HG02884 (cell line): Measurements from ENCODE around the gene CHRNA7.

Experiments used
- ATAC-seq: cut with Tn5 transposase; IDR thresholded peaks from one replicate; pipeline ENCODE4 v1.9.1; 2021; ENCODE audit warnings: mild to moderate bottlenecking, moderate library complexity; ENCODE audit not compliant: unreplicated experiment

The CHRNA7 gene

GRCh38 chr15:32067115-32067514 is 36.8 kb downstream of the CHRNA7 start:
- ATAC-seq, result no peak

- ATAC-seq, result no peak
Observed at GRCh38 chr15:32089851-32090359, 59.6 kb downstream of the CHRNA7 start.

GRCh38 chr15:32091505-32092380 is 61.4 kb downstream of the CHRNA7 start:
- ATAC-seq, result no peak

GRCh38 chr15:32096213-32096612 is 65.9 kb downstream of the CHRNA7 start:
- no peak for ATAC-seq

- no peak for ATAC-seq
Observed at GRCh38 chr15:32096916-32097617, 66.8 kb downstream of the CHRNA7 start.

- no peak for ATAC-seq
Observed at GRCh38 chr15:32098033-32098432, 67.7 kb downstream of the CHRNA7 start.

- ATAC-seq, result no peak
Observed at GRCh38 chr15:32099097-32099785, 68.9 kb downstream of the CHRNA7 start.

- ATAC-seq, result peak; percentile 52
Observed at GRCh38 chr15:32099956-32100684, 69.8 kb downstream of the CHRNA7 start.

- no peak for ATAC-seq
Observed at GRCh38 chr15:32104061-32104995, 74.0 kb downstream of the CHRNA7 start.

GRCh38 chr15:32105258-32106241 is 75.2 kb downstream of the CHRNA7 start:
- ATAC-seq, result no peak

- ATAC-seq, result no peak
Observed at GRCh38 chr15:32106401-32107381, 76.4 kb downstream of the CHRNA7 start.

GRCh38 chr15:32107477-32108080 is 77.3 kb downstream of the CHRNA7 start:
- no peak for ATAC-seq

GRCh38 chr15:32108661-32109060 is 78.3 kb downstream of the CHRNA7 start:
- ATAC-seq, result no peak

GRCh38 chr15:32112101-32112500 is 81.8 kb downstream of the CHRNA7 start:
- ATAC-seq, result no peak

GRCh38 chr15:32113224-32113623 is 82.9 kb downstream of the CHRNA7 start:
- ATAC-seq, result no peak

- ATAC-seq, result no peak
Observed at GRCh38 chr15:32117122-32117521, 86.8 kb downstream of the CHRNA7 start.

- no peak for ATAC-seq
Observed at GRCh38 chr15:32119286-32119685, 89.0 kb downstream of the CHRNA7 start.
